WTC11 (cell line): ENCODE data around the gene ARHGAP32.

ENCODE experiments used
- CTCF ChIP-seq: fragments of 200-600 bp; IDR thresholded peaks from 2 replicates; pipeline ENCODE4 v1.8.0; 2022; ENCODE audit warnings: antibody characterized with exemption
- ZNF121 ChIP-seq: sonication (generic); formaldehyde crosslinking; IDR thresholded peaks from 2 replicates; pipeline ENCODE4 v1.8.0; 2023; ENCODE audit warnings: missing genetic modification reagents

GRCh38 chr11:129075757-129076156 lies 116.4 kb downstream of the ARHGAP32 start:
- TF ChIP-seq CTCF (no peak), ZNF121 (CRISPR knock-in tag) (no peak)
